ENCODE results near the gene KIRREL1.

The KIRREL1 gene

GRCh38 chr1:158040323-158040722, 46.9 kb downstream of the KIRREL1 start:
- Histone ChIP-seq H3K9ac (ENCODE audit: low read length) (no peak overlapping the region), H3K4me1 (ENCODE audit: control insufficient read depth, low read depth, low read length) (peaks cover 30% of the 10 kb centered on the region), H3K27me3 (ENCODE audit: control insufficient read depth, insufficient read depth, low read length) (no peaks in the 10 kb centered on the region), H3K9me3 (ENCODE audit: control insufficient read depth, low read depth, low read length) (no peaks in the 10 kb centered on the region), H3K36me3 (ENCODE audit: control insufficient read depth, low read depth, low read length) (no peaks in the 10 kb centered on the region), H3K4me3 (ENCODE audit: low read length) (no peak overlapping the region), H3K27ac (ENCODE audit: low read length) (no peak overlapping the region)

DNA sequence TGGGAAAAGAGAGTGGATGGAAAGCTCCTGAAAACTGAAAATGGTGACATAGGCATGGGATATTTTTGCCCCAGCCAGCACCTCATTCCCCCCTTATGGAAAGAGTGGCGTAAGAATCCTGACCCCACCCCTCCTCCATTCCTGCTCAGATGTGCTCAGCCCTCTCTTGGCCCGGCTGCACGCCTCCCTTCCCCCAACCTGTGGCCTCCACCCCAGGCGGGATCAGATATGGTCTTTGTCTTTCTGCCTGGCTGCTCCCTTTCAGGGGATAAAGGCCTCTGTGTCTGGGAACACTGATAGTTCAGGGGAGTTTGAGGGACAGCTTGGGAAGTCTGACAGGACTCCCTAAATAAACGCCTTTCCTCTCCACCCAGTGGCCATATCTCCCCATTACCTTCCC, 49.8 kb downstream of the KIRREL1 start:
- Histone ChIP-seq H3K9me3 (ENCODE audit: control insufficient read depth, low read depth, low read length) (no peaks in the 10 kb centered on the region), H3K9ac (ENCODE audit: low read length) (no peak overlapping the region), H3K4me3 (ENCODE audit: low read length) (no peak overlapping the region), H3K27me3 (ENCODE audit: control insufficient read depth, insufficient read depth, low read length) (no peaks in the 10 kb centered on the region), H3K36me3 (ENCODE audit: control insufficient read depth, low read depth, low read length) (no peaks in the 10 kb centered on the region), H3K27ac (ENCODE audit: low read length) (no peak overlapping the region), H3K4me1 (ENCODE audit: control insufficient read depth, low read depth, low read length) (peaks cover 33% of the 10 kb centered on the region)

DNA sequence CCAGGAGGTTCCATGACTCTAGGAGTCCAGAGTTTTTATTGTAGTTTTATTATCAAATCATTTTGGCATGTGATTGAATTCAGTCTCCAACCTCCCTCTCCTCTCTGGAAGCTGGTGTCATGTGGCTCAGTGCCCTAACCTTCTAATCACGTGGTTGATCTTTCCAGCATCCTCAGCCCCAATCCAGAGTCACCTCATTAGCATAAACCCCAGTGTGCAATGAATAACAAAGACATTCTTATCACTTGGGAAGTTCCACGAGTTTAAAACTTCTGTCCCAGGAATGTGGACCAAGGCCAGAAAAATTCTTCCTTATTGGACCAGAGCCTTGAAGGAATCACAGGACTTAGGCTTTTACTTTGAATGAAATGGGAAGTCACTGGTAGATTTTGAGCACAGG, 52.2 kb downstream of the KIRREL1 start:
- no peak overlapping the region for H3K4me3 ChIP-seq (ENCODE audit: low read length)
- H3K4me1 ChIP-seq (ENCODE audit: control insufficient read depth, low read depth, low read length) = peaks cover 26% of the 10 kb centered on the region
- no peaks in the 10 kb centered on the region for H3K9me3 ChIP-seq (ENCODE audit: control insufficient read depth, low read depth, low read length)
- no peak overlapping the region for H3K27ac ChIP-seq (ENCODE audit: low read length)
- H3K36me3 ChIP-seq (ENCODE audit: control insufficient read depth, low read depth, low read length) = no peaks in the 10 kb centered on the region
- H3K27me3 ChIP-seq (ENCODE audit: control insufficient read depth, insufficient read depth, low read length) = no peaks in the 10 kb centered on the region
- H3K9ac ChIP-seq (ENCODE audit: low read length) = no peak overlapping the region

DNA sequence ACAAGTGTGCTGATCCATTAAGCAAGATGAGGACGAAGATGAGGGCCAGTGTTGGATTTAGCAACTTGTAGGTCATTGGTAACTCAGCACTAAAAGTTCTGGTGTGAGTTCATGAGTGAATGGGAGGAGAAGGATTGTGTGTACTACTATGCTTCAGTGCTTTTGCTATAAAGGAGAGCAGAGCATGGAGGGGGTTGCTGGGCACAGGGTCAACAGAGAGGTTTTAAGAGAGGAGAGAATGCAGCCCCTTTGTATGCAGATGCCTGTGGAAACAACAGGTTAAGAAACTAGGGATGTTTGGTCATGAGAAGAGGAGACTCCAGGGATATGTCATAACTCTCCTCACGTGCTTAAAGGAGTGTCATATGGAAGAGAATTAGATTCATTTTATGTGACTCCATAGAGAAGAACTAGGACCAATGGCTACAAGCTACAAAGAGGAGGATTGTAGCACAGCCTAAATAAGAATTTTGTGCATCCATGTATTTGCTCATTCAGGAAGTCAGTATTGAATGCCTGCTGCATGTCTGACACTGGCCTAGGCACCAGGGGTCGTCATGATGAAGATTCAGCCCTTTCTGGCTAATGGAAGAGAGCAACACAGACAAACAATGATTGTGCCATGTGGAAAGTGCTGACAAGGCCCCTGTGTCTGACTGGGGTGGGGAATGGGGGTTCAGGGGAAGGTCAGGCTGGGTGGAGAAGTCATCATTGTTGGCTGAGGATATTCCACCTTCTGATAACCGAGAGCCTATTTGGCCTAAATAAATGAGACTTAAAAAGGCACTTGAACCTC, 53.5 kb downstream of the KIRREL1 start:
- Histone ChIP-seq H3K9ac (ENCODE audit: low read length) (no peak overlapping the region), H3K4me1 (ENCODE audit: control insufficient read depth, low read depth, low read length) (peaks cover 26% of the 10 kb centered on the region), H3K36me3 (ENCODE audit: control insufficient read depth, low read depth, low read length) (no peaks in the 10 kb centered on the region), H3K27me3 (ENCODE audit: control insufficient read depth, insufficient read depth, low read length) (no peaks in the 10 kb centered on the region), H3K4me3 (ENCODE audit: low read length) (no peak overlapping the region), H3K9me3 (ENCODE audit: control insufficient read depth, low read depth, low read length) (no peaks in the 10 kb centered on the region), H3K27ac (ENCODE audit: low read length) (no peak overlapping the region)

DNA sequence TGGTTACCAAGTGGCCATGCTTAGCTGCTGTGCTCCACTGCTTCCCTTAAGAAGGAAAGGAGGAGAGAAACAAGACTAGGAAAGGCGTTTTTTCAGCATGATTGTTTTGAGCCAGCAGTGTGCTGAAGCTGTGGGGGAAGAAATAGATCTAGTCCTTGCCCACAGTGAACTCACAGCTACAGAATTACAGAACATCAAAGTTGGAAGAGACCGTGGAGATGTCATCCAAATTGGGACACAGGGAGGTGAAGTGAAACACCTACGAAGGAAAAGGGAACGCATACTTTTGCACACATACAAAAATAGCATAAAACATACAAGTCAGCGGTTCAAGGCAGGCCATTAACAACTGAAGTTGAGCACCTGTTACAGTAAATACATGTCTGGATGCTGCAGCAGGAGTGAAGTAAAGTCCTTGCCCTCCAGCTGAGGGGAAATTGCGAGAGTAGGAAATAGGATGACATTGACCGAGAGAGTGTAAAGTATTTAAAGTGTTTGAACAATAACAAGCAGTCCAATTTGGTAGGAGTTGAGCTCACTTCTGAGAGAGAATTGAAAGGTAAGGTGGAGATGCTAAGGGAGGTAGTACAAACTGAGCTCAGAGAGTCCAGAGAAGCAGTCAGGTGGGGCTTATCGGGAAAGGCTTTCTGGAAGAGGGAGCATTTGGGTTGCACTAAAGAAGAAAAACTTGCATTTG, 55.1 kb downstream of the KIRREL1 start:
- Histone ChIP-seq H3K9me3 (ENCODE audit: control insufficient read depth, low read depth, low read length) (no peaks in the 10 kb centered on the region), H3K27ac (ENCODE audit: low read length) (no peak overlapping the region), H3K9ac (ENCODE audit: low read length) (no peak overlapping the region), H3K27me3 (ENCODE audit: control insufficient read depth, insufficient read depth, low read length) (no peaks in the 10 kb centered on the region), H3K36me3 (ENCODE audit: control insufficient read depth, low read depth, low read length) (no peaks in the 10 kb centered on the region), H3K4me1 (ENCODE audit: control insufficient read depth, low read depth, low read length) (peaks cover 22% of the 10 kb centered on the region), H3K4me3 (ENCODE audit: low read length) (no peak overlapping the region)

- H3K9ac ChIP-seq (ENCODE audit: low read length) = no peak overlapping the region
- H3K4me1 ChIP-seq (ENCODE audit: control insufficient read depth, low read depth, low read length) = peaks cover 20% of the 10 kb centered on the region
- H3K27me3 ChIP-seq (ENCODE audit: control insufficient read depth, insufficient read depth, low read length) = no peaks in the 10 kb centered on the region
- H3K9me3 ChIP-seq (ENCODE audit: control insufficient read depth, low read depth, low read length) = no peaks in the 10 kb centered on the region
- H3K4me3 ChIP-seq (ENCODE audit: low read length) = no peak overlapping the region
- no peak overlapping the region for H3K27ac ChIP-seq (ENCODE audit: low read length)
- no peaks in the 10 kb centered on the region for H3K36me3 ChIP-seq (ENCODE audit: control insufficient read depth, low read depth, low read length)
These were observed 56.4 kb downstream of the KIRREL1 start for GRCh38 chr1:158049853-158050252.

- Histone ChIP-seq H3K36me3 (ENCODE audit: control insufficient read depth, low read depth, low read length) (no peaks in the 10 kb centered on the region), H3K4me3 (ENCODE audit: low read length) (no peak overlapping the region), H3K27me3 (ENCODE audit: control insufficient read depth, insufficient read depth, low read length) (no peaks in the 10 kb centered on the region), H3K27ac (ENCODE audit: low read length) (no peak overlapping the region), H3K9me3 (ENCODE audit: control insufficient read depth, low read depth, low read length) (no peaks in the 10 kb centered on the region), H3K4me1 (ENCODE audit: control insufficient read depth, low read depth, low read length) (peaks cover 12% of the 10 kb centered on the region), H3K9ac (ENCODE audit: low read length) (no peak overlapping the region)
These were observed 59.8 kb downstream of the KIRREL1 start for GRCh38 chr1:158053276-158053675.

DNA sequence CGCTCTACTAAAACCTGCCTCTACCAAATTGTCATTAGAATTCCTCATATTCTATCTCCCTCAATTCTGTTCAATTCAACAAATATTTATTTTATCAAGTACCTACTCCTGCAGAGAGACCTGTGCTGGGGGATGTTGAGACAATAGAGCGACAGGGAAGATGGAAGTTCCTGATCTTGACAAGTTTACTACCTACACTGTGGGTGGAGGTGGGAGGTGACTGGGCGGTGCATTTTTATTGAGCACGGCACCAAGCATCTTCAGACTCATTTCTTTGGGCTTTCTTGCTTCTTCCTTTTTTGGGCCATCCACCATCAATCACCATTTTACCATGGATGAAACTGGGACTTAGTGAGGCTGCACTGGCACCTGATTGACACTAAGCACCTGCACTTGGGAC, 61.3 kb downstream of the KIRREL1 start:
- Histone ChIP-seq H3K4me1 (ENCODE audit: control insufficient read depth, low read depth, low read length) (peaks cover 16% of the 10 kb centered on the region), H3K9me3 (ENCODE audit: control insufficient read depth, low read depth, low read length) (no peaks in the 10 kb centered on the region), H3K27ac (ENCODE audit: low read length) (no peak overlapping the region), H3K36me3 (ENCODE audit: control insufficient read depth, low read depth, low read length) (no peaks in the 10 kb centered on the region), H3K9ac (ENCODE audit: low read length) (no peak overlapping the region), H3K27me3 (ENCODE audit: control insufficient read depth, insufficient read depth, low read length) (no peaks in the 10 kb centered on the region), H3K4me3 (ENCODE audit: low read length) (no peak overlapping the region)

DNA sequence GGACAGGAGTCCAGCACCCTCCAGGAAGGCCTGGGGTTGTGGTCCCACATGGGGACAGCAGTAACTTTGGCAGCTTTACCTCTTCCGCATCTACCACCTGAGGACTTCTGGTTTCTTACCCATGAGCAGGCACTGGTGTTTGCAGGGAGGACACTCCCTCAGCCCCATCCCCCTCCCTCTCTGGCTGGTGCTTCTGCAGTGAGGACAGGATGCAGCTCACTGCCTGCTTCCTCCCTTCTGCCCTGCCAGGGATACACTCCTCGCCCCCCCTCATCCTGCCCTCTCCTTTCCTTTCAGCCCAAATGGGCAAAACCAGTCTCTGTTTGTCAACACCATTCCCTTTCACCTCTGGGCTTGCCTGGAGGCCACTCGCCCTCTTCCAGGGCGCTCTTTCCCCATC, 62.4 kb downstream of the KIRREL1 start:
- H3K9me3 ChIP-seq (ENCODE audit: control insufficient read depth, low read depth, low read length) = no peaks in the 10 kb centered on the region
- no peaks in the 10 kb centered on the region for H3K27me3 ChIP-seq (ENCODE audit: control insufficient read depth, insufficient read depth, low read length)
- H3K27ac ChIP-seq (ENCODE audit: low read length) = no peak overlapping the region
- no peak overlapping the region for H3K9ac ChIP-seq (ENCODE audit: low read length)
- no peaks in the 10 kb centered on the region for H3K36me3 ChIP-seq (ENCODE audit: control insufficient read depth, low read depth, low read length)
- H3K4me3 ChIP-seq (ENCODE audit: low read length) = no peak overlapping the region
- peaks cover 27% of the 10 kb centered on the region for H3K4me1 ChIP-seq (ENCODE audit: control insufficient read depth, low read depth, low read length)

DNA sequence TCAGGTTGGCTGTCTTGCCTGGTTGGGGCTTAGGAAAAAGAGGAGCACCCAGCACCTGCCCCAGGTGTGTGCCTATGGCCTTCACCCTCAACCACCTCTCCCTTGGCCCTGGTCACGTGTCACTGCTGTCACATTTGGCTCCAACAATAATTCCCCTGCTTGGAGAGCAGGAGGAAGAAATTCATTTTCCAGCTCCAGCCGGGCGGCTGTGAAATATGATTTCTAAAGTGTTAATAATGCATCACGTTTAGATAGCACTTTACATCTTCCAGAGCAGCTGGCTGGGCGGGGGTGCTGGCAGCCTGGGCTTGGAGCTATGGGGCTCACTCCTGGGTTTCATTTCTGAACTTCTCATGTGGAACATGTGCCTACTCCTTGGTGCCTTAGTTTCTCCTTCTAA, 63.1 kb downstream of the KIRREL1 start:
- Histone ChIP-seq H3K4me3 (ENCODE audit: low read length) (no peak overlapping the region), H3K36me3 (ENCODE audit: control insufficient read depth, low read depth, low read length) (no peaks in the 10 kb centered on the region), H3K4me1 (ENCODE audit: control insufficient read depth, low read depth, low read length) (peaks cover 27% of the 10 kb centered on the region), H3K9ac (ENCODE audit: low read length) (no peak overlapping the region), H3K9me3 (ENCODE audit: control insufficient read depth, low read depth, low read length) (no peaks in the 10 kb centered on the region), H3K27ac (ENCODE audit: low read length) (no peak overlapping the region), H3K27me3 (ENCODE audit: control insufficient read depth, insufficient read depth, low read length) (no peaks in the 10 kb centered on the region)

- no peak overlapping the region for H3K27ac ChIP-seq (ENCODE audit: low read length)
- no peaks in the 10 kb centered on the region for H3K36me3 ChIP-seq (ENCODE audit: control insufficient read depth, low read depth, low read length)
- H3K9me3 ChIP-seq (ENCODE audit: control insufficient read depth, low read depth, low read length) = no peaks in the 10 kb centered on the region
- no peak overlapping the region for H3K4me3 ChIP-seq (ENCODE audit: low read length)
- H3K9ac ChIP-seq (ENCODE audit: low read length) = no peak overlapping the region
- H3K4me1 ChIP-seq (ENCODE audit: control insufficient read depth, low read depth, low read length) = peaks cover 27% of the 10 kb centered on the region
- H3K27me3 ChIP-seq (ENCODE audit: control insufficient read depth, insufficient read depth, low read length) = no peaks in the 10 kb centered on the region
These were observed 65.0 kb downstream of the KIRREL1 start for GRCh38 chr1:158058237-158058985.

Measured in iPS-18a (cell line).